HG03354 (cell line): ENCODE data around the gene TRIM8.

Source experiments
- ATAC-seq: cut with Tn5 transposase; IDR thresholded peaks from one replicate; pipeline ENCODE4 v1.9.1; 2021; ENCODE audit warnings: mild to moderate bottlenecking; ENCODE audit not compliant: unreplicated experiment, poor library complexity, severe bottlenecking

The TRIM8 gene

GRCh38 chr10:102648269-102648888, 4.1 kb downstream of the TRIM8 start:
- no peak for ATAC-seq

GRCh38 chr10:102648889-102649796, 4.9 kb downstream of the TRIM8 start:
- no peak for ATAC-seq

DNA sequence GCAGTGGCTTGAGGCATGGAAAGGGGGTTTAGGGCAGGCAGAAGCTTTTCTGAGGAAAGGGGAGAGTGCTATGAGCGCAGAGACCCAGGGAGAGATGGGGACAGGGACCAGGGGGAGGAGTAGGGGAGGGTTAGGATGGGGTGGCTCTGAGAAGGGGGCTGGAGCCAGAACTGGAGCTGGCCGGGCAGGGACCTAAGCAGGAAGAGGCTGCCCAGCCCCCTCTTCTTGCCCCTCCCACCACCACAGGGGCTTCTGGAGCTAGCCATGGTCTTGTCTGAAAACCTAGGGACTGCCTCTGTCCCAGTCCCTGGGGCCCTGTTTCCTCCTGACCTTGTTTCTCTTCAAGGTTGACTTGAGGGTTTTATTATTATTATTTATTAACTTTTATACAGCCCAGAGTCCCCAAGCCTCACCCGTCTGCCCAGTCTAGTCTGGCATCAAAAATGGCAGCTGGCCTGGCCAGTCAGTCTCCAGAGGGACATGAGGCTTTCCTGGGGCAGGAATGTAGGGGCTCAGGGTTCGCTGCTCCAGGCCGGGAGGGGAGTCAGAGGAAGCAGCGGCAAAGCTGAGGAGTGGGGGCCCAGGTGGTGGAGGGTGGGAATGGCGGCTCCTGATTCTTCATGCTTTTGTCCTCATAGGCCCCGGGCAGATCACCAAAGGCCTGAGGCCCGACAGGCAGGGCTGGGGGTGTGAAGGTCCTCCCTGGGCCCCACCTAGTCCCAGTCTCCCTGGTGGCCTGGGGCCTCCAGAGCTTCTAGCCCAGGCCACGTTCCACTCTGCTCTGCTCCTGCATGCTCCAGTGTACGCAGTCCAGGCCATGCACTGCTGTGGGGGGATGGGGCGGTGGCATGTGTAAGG, 5.7 kb downstream of the TRIM8 start:
- no peak for ATAC-seq

DNA sequence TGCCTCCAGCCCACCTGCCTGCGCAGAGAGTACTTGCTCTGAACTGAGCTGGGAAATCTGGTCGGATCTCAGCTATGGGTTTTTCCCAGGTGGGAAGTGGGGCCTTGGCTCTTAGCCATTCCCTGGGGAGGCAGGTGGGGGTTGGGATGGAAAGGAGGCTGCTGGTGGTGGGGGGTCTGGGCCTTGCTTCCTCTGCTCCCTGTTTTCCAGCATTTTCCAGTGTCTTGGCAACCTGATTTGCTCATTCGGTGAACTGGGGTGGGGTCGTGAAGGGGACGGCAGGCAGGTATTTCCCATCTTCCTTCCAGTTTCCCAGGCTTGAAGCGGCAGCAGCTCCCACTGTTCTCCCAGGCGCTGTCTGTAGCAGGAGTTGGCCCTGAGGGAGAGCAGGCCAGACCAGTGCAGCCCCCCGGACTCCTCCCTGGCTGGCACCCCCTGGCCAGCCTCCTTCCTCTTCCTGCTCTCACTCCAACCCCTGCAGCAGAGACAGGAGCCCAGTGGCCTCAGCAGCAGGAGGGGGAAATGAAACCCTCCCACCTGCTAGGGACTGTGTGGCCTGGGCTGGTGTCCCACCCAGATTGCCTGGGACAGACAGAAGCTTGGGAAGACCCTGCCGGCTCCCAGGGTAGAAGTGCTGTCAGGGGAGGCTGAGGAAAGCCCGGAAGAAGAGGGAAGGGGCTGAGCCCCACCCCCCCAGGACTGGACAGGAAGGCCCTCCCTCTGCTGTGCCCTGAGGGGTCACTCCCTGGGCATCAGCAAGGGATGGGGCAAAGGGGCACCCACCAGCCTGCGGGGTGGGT, 6.6 kb downstream of the TRIM8 start:
- no peak for ATAC-seq

GRCh38 chr10:102651455-102652169, 7.3 kb downstream of the TRIM8 start:
- no peak for ATAC-seq

GRCh38 chr10:102652170-102652916, 8.1 kb downstream of the TRIM8 start:
- peak; percentile 63 for ATAC-seq

- ATAC-seq = no peak
Measured at GRCh38 chr10:102653060-102653459, 8.8 kb downstream of the TRIM8 start.

DNA sequence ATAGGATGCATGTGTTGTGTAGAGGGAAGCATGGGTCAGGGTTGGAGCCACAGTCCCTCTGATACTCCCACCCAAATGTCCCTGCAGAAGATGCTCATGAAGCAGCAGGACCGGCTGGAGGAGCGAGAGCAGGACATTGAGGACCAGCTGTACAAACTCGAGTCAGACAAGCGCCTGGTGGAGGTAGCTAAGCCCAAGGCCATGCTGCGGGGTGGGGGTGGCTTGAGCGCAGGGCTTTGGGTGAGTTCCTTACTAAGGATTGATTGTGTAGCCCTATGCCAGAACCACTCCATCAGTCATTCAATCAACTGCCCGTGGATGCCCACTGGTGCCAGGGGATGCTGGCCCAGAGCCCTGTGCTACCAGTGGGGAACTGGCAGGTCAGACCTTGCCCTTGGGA, 10.3 kb downstream of the TRIM8 start:
- no peak for ATAC-seq

- no peak for ATAC-seq
Measured at GRCh38 chr10:102654969-102655368, 10.7 kb downstream of the TRIM8 start.

DNA sequence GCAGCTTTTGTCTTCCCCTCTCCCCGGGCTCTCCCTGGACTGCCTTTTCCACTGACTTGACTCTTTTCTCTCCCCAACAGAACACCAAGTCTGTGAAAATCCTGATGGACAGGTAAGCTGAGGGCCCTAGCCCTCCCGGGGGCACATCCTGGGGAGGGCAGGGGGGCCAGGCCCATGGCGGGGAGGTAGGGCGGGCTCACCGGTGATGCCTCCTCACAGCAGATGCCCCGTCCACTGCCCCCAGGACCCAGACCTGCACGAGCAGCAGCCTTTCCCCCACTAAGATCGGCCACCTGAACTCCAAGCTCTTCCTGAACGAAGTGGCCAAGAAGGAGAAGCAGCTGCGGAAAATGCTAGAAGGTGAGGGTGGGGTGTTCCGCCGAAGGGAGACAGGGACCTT, 11.7 kb downstream of the TRIM8 start:
- no peak for ATAC-seq

- no peak for ATAC-seq
Measured at GRCh38 chr10:102656791-102657371, 12.6 kb downstream of the TRIM8 start.

DNA sequence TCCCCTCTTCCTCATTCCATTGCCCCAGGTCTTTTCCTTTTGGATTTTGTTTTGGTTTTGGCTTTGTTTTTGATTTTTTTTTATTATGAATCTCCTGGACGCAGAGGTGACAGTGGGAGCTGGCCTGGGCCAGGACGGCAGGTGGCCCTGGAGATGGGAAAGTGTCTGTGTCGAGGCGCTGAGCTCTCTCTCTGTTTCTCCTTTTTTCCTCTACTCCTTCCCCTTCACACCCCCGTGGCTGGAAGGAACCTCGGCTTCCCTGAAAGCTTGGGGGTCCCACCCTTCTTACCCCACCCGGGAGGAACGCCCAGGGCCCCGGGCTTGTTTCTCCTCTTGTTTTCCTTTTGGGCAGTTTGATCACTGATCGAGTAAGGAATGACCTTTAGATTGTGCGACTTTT, 13.2 kb downstream of the TRIM8 start:
- ATAC-seq = no peak

- ATAC-seq = no peak
Measured at GRCh38 chr10:102657984-102658724, 13.9 kb downstream of the TRIM8 start.

- ATAC-seq = no peak
Measured at GRCh38 chr10:102658802-102659201, 14.5 kb downstream of the TRIM8 start.

DNA sequence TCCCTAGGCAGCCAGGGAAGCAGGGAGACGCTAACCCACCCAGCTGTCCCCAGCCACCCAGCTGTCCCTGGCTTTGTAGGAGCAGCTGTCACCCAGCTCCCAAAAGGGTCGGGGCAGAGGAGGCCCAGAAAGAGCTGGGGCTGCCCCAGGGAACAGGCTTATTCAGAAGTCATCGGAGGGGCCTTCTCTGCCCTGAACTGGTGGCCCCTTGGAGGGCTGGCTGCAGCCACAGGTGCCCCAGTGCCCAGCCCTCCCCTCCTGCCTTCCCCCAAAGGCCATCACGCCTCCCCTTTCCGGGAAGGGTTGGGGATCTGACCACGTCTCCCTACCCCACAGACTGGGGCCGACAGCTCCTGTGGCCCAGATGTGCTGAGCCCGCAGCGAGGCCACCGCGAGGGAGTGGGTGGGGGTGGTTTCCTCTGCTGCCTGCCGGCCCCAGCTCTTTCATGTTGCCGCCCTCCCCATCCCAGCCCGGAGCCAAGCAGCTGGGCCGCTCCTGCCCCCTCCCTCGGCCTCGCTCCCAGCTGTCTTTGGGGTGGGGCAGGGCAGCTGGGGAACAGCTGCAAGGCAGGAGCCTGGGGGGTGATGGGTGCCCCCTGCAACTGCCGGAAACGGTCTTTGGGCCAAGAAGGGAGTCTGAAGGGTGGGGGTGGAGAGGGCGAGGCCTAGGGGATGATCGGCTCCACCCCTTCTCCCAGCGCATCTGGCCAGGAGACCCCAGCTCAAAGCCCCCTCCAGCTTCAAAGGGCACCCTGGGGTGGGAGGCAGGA, 16.8 kb downstream of the TRIM8 start:
- peak; percentile 86 for ATAC-seq

GRCh38 chr10:102661658-102662028, 17.4 kb downstream of the TRIM8 start:
- peak; percentile 37 for ATAC-seq
